ENCODE results near the gene GREB1. TPM values are rescaled to one million over a fixed set of nuclear protein-coding genes. Genes with fewer than 3 reads are reported as not detected.

The GREB1 gene
- total RNA-seq, 2 donors from 2014 or later, result 2.4 to 13.5 TPM

DNA sequence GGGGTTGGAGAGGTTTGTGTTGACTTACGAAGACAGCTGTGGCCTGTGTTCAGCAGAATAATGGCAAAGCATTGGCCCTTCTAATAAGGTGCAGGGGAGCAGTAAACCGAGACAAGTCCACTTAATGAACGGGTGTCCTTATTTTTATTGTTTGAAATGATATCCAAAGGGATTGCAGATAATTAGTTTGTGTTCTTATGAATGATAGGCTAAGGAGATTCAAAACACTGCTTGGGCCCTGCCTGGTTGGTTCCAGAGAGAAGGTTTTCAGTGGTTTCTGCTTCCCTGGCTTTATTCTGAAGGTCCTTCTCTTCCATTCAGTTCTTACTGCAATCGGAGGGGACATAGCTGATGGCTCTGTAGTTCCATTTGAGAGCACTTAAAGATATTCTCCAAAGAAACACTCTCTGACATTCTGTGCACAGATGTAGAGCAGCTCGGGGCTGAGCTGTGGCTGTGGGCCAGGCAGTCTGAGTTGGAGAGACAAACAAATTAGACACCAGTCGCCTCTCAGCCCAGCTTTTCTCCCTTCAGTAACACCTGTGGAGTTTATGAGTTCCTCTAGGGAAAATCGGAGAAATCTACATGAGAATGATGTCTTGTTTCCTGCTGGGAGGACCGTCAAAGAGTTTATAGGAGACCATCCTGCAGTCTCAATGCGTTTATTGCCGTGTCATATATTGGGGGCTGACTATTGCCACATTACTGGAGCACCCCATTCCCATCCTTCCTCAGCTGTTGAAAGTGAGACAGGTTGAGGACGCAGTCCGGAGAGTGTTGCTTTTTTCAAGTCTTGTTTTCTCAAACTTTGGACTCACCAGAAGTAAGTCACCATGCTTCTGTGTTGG is 6.5 kb downstream of the GREB1 start:
- Histone ChIP-seq H3K4me1 (ENCODE audit: control insufficient read depth in 1 of 2, low read depth in 2 of 2) (no peaks in the 10 kb centered on the region), H3K4me3 (no peak overlapping the region), H3K36me3 (no peaks in the 10 kb centered on the region), H3K27me3 (replicated peaks; ENCODE audit: insufficient read depth) (no peaks in the 10 kb centered on the region), H3K9me3 (no peaks in the 10 kb centered on the region), H3K27ac (no peak overlapping the region)
- DNase-seq (ENCODE audit: low spot score) (no peak), ATAC-seq (ENCODE audit: insufficient number of reproducible peaks, low FRiP score, low read depth) (no peak)
- TF ChIP-seq CTCF (IDR thresholded peaks at IDR 0.05), result no peak

- no peak overlapping the region for H3K27ac ChIP-seq
- no peak for DNase-seq (ENCODE audit: low spot score)
- no peak for TF ChIP-seq CTCF (IDR thresholded peaks at IDR 0.05)
- H3K36me3 ChIP-seq, result no peaks in the 10 kb centered on the region
- ATAC-seq (ENCODE audit: insufficient number of reproducible peaks, low FRiP score, low read depth), result no peak
- H3K27me3 ChIP-seq (replicated peaks; ENCODE audit: insufficient read depth), result no peaks in the 10 kb centered on the region
- H3K9me3 ChIP-seq, result no peaks in the 10 kb centered on the region
- no peaks in the 10 kb centered on the region for H3K4me1 ChIP-seq (ENCODE audit: control insufficient read depth in 1 of 2, low read depth in 2 of 2)
- no peak overlapping the region for H3K4me3 ChIP-seq
Measured at GRCh38 chr2:11540996-11541692, 7.3 kb downstream of the GREB1 start.

GRCh38 chr2:11541693-11542274 is 7.9 kb downstream of the GREB1 start:
- no peak overlapping the region for H3K27ac ChIP-seq
- no peaks in the 10 kb centered on the region for H3K4me1 ChIP-seq (ENCODE audit: control insufficient read depth in 1 of 2, low read depth in 2 of 2)
- TF ChIP-seq CTCF (IDR thresholded peaks at IDR 0.05), result no peak
- H3K9me3 ChIP-seq, result no peaks in the 10 kb centered on the region
- no peak for DNase-seq (ENCODE audit: low spot score)
- no peak for ATAC-seq (ENCODE audit: insufficient number of reproducible peaks, low FRiP score, low read depth)
- H3K36me3 ChIP-seq, result no peaks in the 10 kb centered on the region
- no peak overlapping the region for H3K4me3 ChIP-seq
- no peaks in the 10 kb centered on the region for H3K27me3 ChIP-seq (replicated peaks; ENCODE audit: insufficient read depth)

GRCh38 chr2:11542275-11542819 is 8.5 kb downstream of the GREB1 start:
- TF ChIP-seq CTCF (IDR thresholded peaks at IDR 0.05), result no peak
- Histone ChIP-seq H3K27ac (no peak overlapping the region), H3K4me3 (no peak overlapping the region), H3K9me3 (no peaks in the 10 kb centered on the region), H3K27me3 (replicated peaks; ENCODE audit: insufficient read depth) (no peaks in the 10 kb centered on the region), H3K36me3 (no peaks in the 10 kb centered on the region), H3K4me1 (ENCODE audit: control insufficient read depth in 1 of 2, low read depth in 2 of 2) (no peaks in the 10 kb centered on the region)
- ATAC-seq (ENCODE audit: insufficient number of reproducible peaks, low FRiP score, low read depth) (no peak), DNase-seq (ENCODE audit: low spot score) (no peak)

Data from thoracic aorta (tissue), 2 donors.